Measurements from ENCODE around the gene GYPC. TPM values are rescaled to one million over a fixed set of nuclear protein-coding genes. Genes with fewer than 3 reads are reported as not detected.
"Not testable (repeated sequence)": the region's sequence is repeated elsewhere in the genome, so short reads cannot be mapped to it uniquely, and the experiment has no call there.

The GYPC gene
- total RNA-seq, 4 donors from 2014 or later, result 93.4 to 151 (median 108) TPM

DNA sequence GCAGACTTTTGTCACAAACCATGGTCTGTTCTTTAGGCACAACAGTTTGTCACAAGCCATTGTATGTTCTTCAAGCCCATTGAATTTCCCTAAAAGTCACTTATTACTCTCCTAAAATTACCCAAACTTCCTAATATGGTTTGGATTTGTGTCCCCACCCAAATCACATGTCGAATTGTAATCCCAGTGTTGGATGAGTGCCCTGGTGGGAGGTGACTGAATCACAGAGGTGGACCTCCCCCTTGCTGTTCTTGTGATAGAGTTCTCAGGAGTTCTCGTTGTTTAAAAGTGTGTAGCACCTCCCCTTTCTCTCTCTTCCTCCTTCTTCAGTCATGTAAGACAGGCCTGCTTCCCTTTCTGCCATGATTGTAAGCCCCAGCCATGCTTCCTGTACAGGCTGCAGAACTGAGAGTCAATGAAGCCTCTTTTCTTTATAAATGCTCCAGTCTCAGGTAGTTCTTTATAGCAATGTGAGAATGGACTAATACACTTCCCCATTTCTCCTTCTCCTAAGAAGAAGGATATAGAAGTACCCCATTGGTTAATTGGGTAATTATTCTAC, 11.2 kb upstream of the GYPC start:
- 44 to 57% methylated on average over 1 to 2 of the region's 2 CpGs for WGBS, 2 donors (ENCODE audit: low coverage in 1 of 2)
- no peak for TF ChIP-seq POLR2AphosphoS5 (IDR thresholded peaks at IDR 0.05)
- TF ChIP-seq EP300 (IDR thresholded peaks at IDR 0.05), result no peak
- TF ChIP-seq, protein P1, sequence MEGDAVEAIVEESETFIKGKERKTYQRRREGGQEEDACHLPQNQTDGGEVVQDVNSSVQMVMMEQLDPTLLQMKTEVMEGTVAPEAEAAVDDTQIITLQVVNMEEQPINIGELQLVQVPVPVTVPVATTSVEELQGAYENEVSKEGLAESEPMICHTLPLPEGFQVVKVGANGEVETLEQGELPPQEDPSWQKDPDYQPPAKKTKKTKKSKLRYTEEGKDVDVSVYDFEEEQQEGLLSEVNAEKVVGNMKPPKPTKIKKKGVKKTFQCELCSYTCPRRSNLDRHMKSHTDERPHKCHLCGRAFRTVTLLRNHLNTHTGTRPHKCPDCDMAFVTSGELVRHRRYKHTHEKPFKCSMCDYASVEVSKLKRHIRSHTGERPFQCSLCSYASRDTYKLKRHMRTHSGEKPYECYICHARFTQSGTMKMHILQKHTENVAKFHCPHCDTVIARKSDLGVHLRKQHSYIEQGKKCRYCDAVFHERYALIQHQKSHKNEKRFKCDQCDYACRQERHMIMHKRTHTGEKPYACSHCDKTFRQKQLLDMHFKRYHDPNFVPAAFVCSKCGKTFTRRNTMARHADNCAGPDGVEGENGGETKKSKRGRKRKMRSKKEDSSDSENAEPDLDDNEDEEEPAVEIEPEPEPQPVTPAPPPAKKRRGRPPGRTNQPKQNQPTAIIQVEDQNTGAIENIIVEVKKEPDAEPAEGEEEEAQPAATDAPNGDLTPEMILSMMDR (IDR thresholded peaks at IDR 0.05), result no peak
- no peak for TF ChIP-seq POLR2A (IDR thresholded peaks at IDR 0.05)
- Histone ChIP-seq H3K4me3 (no peak overlapping the region), H3K9me3 (no peaks in the 10 kb centered on the region), H3K27me3 (no peaks in the 10 kb centered on the region), H3K36me3 (no peaks in the 10 kb centered on the region), H3K27ac (no peak overlapping the region), H3K4me1 (no peaks in the 10 kb centered on the region)
- ATAC-seq, result no peak

DNA sequence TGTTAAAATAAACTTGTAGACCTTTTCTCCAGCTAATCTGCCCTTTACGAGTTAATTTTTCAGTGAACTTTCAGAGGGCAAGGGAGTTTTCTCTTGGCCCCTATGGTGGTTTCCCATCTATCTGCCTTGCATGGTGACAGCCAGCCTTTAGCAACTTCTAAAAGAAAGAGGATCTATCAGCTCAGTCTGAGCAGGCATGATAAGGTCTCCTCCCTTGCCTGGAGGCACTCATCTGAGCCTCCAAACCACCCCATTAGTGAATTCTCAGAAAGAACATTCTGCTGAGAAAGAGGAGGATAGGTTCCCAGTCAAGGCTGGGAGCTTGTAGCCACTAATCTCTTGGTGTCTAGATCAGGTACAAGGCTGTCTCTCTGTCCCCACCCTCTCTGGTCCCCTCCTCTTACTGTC, 10.7 kb upstream of the GYPC start:
- WGBS, 2 donors (ENCODE audit: low coverage in 1 of 2), result 74 to 83% methylated on average over 1 of the region's 1 CpG
- H3K4me1 ChIP-seq, result no peaks in the 10 kb centered on the region
- no peak overlapping the region for H3K4me3 ChIP-seq
- ATAC-seq, result no peak
- H3K36me3 ChIP-seq, result no peaks in the 10 kb centered on the region
- TF ChIP-seq, protein P1 (IDR thresholded peaks at IDR 0.05), result no peak
- TF ChIP-seq POLR2A (IDR thresholded peaks at IDR 0.05) (no peak), POLR2AphosphoS5 (IDR thresholded peaks at IDR 0.05) (no peak), EP300 (IDR thresholded peaks at IDR 0.05) (no peak)
- H3K27ac ChIP-seq, result no peak overlapping the region
- no peaks in the 10 kb centered on the region for H3K9me3 ChIP-seq
- H3K27me3 ChIP-seq, result no peaks in the 10 kb centered on the region

DNA sequence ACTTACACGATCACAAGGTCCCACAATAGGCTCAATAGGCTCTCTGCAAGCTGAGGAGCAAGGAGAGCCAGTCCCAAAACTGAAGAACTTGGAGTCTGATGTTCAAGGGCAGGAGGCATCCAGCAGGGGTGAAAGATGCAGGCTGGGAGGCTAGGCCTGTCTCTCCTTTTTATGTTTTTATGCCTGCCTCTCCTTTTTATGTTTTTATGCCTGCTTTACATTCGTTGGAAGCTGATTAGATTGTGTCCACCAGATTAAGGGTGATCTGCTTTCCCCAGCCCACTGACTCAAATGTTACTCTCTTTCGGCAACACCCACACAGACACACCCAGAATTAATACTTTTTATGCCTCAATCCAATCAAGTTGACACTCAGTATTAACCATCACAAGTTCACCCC, 9.9 kb upstream of the GYPC start:
- no peak for ATAC-seq
- WGBS, 2 donors (ENCODE audit: low coverage in 1 of 2), result 89 to 91% methylated on average over 2 to 3 of the region's 3 CpGs
- no peaks in the 10 kb centered on the region for H3K9me3 ChIP-seq

DNA sequence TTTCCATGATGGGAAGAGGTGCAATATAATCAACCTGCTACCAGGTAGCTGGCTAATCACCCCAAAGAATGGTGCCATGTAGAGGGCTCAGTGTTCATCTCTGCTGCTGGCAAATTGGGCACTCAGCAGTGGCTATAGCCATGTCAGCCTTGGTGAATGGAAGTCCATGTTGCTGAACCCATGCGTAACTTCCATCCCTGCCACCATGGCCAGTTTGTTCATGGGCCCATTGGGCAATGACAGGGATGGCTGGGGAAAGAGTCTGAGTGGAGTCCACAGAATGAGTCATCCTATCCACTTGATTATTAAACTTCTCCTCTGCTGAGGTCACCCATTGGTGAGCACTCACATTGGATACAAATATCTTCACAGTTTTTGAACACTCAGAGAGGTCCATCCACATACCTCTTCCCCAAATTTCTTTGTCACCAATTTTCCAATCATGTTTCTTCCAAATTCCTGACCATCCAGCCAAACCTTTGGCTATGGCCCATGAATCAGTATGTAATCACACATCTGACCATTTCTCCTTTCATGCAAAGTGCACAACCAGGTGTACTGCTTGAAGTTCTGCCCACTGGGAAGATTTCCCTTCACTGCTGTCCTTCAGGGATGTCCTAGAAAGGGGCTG, 8.1 kb upstream of the GYPC start:
- not testable (repeated sequence) for H3K36me3 ChIP-seq, ATAC-seq, H3K4me1 ChIP-seq, H3K27me3 ChIP-seq, H3K9me3 ChIP-seq, H3K4me3 ChIP-seq, H3K27ac ChIP-seq
- WGBS, 2 donors (ENCODE audit: low coverage in 1 of 2), result 100% methylated on average over 1 of the region's 1 CpG; no CpG with 5 or more reads in 1 of the 2 donors

More for the DNA sequence above, 9.9 kb upstream of the GYPC start:
- H3K27ac ChIP-seq, result no peak overlapping the region
- H3K27me3 ChIP-seq, result no peaks in the 10 kb centered on the region
- H3K4me3 ChIP-seq, result no peak overlapping the region
- TF ChIP-seq POLR2A (IDR thresholded peaks at IDR 0.05) (no peak), EP300 (IDR thresholded peaks at IDR 0.05) (no peak), POLR2AphosphoS5 (IDR thresholded peaks at IDR 0.05) (no peak)
- TF ChIP-seq, protein P1 (IDR thresholded peaks at IDR 0.05), result no peak
- H3K4me1 ChIP-seq, result no peaks in the 10 kb centered on the region
- no peaks in the 10 kb centered on the region for H3K36me3 ChIP-seq

DNA sequence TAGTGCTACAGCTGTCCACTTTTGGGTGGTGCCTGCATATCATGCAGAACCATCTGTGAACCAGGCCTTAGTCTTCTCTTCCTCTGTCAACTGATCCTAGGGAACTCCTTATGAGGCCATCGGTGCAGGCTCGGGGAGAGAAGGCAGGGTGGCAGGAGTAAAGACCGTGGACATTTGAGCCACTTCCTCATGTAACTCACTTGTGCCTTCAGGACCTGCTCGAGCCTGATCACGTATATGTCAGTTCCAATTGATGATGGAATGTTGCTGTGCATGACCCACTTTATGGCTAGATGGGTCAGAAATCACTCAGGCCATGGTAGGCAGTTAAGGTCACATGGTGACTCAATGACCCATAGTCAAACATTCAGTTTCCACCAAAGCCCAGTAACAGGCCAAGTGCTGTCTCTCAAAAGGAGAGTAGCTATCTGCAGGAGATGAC, 7.6 kb upstream of the GYPC start:
- ATAC-seq, H3K27ac ChIP-seq, H3K4me1 ChIP-seq, H3K9me3 ChIP-seq, H3K4me3 ChIP-seq, H3K36me3 ChIP-seq, H3K27me3 ChIP-seq: not testable (repeated sequence)
- WGBS, 2 donors (ENCODE audit: low coverage in 1 of 2), result 100% methylated on average over 2 of the region's 5 CpGs; no CpG with 5 or more reads in 1 of the 2 donors

DNA sequence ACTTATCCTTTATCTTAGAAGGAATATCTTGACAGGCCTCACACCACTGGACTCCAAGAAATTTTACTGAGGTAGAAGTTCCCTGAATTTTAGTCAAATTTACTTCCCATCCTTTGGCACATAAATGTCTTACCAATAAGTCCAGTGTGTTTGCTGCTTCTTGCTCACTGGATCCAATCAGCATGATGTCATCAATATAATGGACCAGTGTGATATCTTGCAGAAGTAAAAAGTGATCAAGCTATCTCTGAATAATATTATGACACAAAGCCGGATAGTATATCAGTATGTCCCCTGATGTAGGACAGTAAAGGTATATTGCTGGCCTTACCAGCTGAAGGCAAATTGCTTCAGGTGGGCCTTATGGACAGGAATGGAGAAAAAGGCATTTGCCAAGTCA, 6.9 kb upstream of the GYPC start:
- H3K27me3 ChIP-seq, result no peaks in the 10 kb centered on the region
- H3K27ac ChIP-seq, result no peak overlapping the region
- H3K36me3 ChIP-seq, result no peaks in the 10 kb centered on the region
- no peaks in the 10 kb centered on the region for H3K9me3 ChIP-seq
- no peak overlapping the region for H3K4me3 ChIP-seq
- no peaks in the 10 kb centered on the region for H3K4me1 ChIP-seq
- WGBS, 2 donors (ENCODE audit: low coverage in 1 of 2), result 100% methylated on average over 1 of the region's 1 CpG; no CpG with 5 or more reads in 1 of the 2 donors
- ATAC-seq, result no peak
- TF ChIP-seq POLR2A (IDR thresholded peaks at IDR 0.05) (no peak), POLR2AphosphoS5 (IDR thresholded peaks at IDR 0.05) (no peak), EP300 (IDR thresholded peaks at IDR 0.05) (no peak)
- TF ChIP-seq, protein P1 (IDR thresholded peaks at IDR 0.05), result no peak
